Mucosa of gallbladder (tissue), 1 donor: ENCODE data around the gene PALD1. TPM values are rescaled to one million over a fixed set of nuclear protein-coding genes. Genes with fewer than 3 reads are reported as not detected.
A peak's percentile ranks its signal among the peaks of the same experiment; 100 is the strongest.

Experiments
- DNase-seq: peaks from one replicate; pipeline ENCODE4 v3.0.0-alpha.2; 2020; ENCODE audit warnings: low spot score
- total RNA-seq: library from RNA; stranded (reverse); gene quantifications from one replicate; pipeline ENCODE4 v1.2.1, GENCODE V29; 2021
- donor health status: DM: no; HTN: no; CAD: no.

Gene PALD1
- total RNA-seq, 1 donor from 2014 or later, result 15.5 TPM

GRCh38 chr10:70504521-70505358, 26.2 kb downstream of the PALD1 start:
- DNase-seq, result no peak

- no peak for DNase-seq
These were observed 27.3 kb downstream of the PALD1 start for GRCh38 chr10:70505908-70506307.

GRCh38 chr10:70507966-70508365, 29.4 kb downstream of the PALD1 start:
- DNase-seq, result no peak

GRCh38 chr10:70508912-70509756, 30.6 kb downstream of the PALD1 start:
- peak; percentile 48 for DNase-seq

GRCh38 chr10:70509757-70510147, 31.2 kb downstream of the PALD1 start:
- no peak for DNase-seq

- DNase-seq, result no peak
These were observed 31.9 kb downstream of the PALD1 start for GRCh38 chr10:70510453-70510852.

GRCh38 chr10:70510904-70511303, 32.3 kb downstream of the PALD1 start:
- no peak for DNase-seq

GRCh38 chr10:70512149-70512639, 33.6 kb downstream of the PALD1 start:
- DNase-seq, result no peak

- no peak for DNase-seq
These were observed 35.3 kb downstream of the PALD1 start for GRCh38 chr10:70513848-70514309.

- no peak for DNase-seq
These were observed 36.0 kb downstream of the PALD1 start for GRCh38 chr10:70514591-70514990.

- DNase-seq, result no peak
These were observed 36.6 kb downstream of the PALD1 start for GRCh38 chr10:70515035-70515667.

GRCh38 chr10:70518695-70519094, 40.1 kb downstream of the PALD1 start:
- DNase-seq, result no peak

GRCh38 chr10:70523057-70523456, 44.5 kb downstream of the PALD1 start:
- DNase-seq, result no peak

GRCh38 chr10:70523549-70523948, 45.0 kb downstream of the PALD1 start:
- no peak for DNase-seq

GRCh38 chr10:70528314-70528713, 49.7 kb downstream of the PALD1 start:
- DNase-seq, result no peak

- DNase-seq, result no peak
These were observed 50.3 kb downstream of the PALD1 start for GRCh38 chr10:70528741-70529362.

GRCh38 chr10:70529848-70530247, 51.3 kb downstream of the PALD1 start:
- no peak for DNase-seq

GRCh38 chr10:70530315-70530714, 51.7 kb downstream of the PALD1 start:
- no peak for DNase-seq

- no peak for DNase-seq
These were observed 54.1 kb downstream of the PALD1 start for GRCh38 chr10:70532554-70533188.

- no peak for DNase-seq
These were observed 54.6 kb downstream of the PALD1 start for GRCh38 chr10:70533189-70533558.

GRCh38 chr10:70534281-70534680, 55.7 kb downstream of the PALD1 start:
- DNase-seq, result no peak
